Pancreas (tissue), 10 donors: Measurements from ENCODE around the gene NR1I2. TPM values are rescaled to one million over a fixed set of nuclear protein-coding genes. Genes with fewer than 3 reads are reported as not detected.
A peak's percentile ranks its signal among the peaks of the same experiment; 100 is the strongest.

Source experiments
- ATAC-seq, 4 donors: fragments of 200-7000 bp; cut with Tn5 transposase; one replicate each; pipeline versions ENCODE4 v1.8.0 to v1.9.1; 2020; ENCODE audit warnings: mild to moderate bottlenecking in 4 of 4, moderate library complexity in 4 of 4
- DNase-seq, 6 donors: peaks; one replicate each; pipeline ENCODE4 v3.0.0-alpha.2; 2020
- FAIRE-seq: peaks from 2 replicates; lab custom pipeline; 2012; peaks lifted over from hg19 to GRCh38; lab: Jason Lieb, UNC
- H3K27ac ChIP-seq, 4 donors: fragments of 200-600 bp; sonication (generic); 1 replicate in 3 of 4; 2 replicates in 1 of 4; pipeline versions ENCODE4 v1.5.0 to v1.8.0; 2020
- H3K27me3 ChIP-seq, 4 donors: fragments of 200-600 bp; one replicate each; pipeline ENCODE4 v1.8.0; 2021
- H3K36me3 ChIP-seq, 3 donors: fragments of 200-600 bp; sonication (generic) in 1 of 3; one replicate each; pipeline versions ENCODE4 v1.5.0 to v1.8.0; 2020 to 2021
- H3K4me1 ChIP-seq, 3 donors: fragments of 200-600 bp; one replicate each; pipeline ENCODE4 v1.8.0; 2021
- H3K4me3 ChIP-seq, 4 donors: fragments of 200-600 bp; sonication (generic) in 2 of 4; one replicate each; pipeline versions ENCODE4 v1.5.0 to v1.8.0; 2020 to 2021
- H3K9me3 ChIP-seq, 4 donors: fragments of 200-600 bp; one replicate each; pipeline ENCODE4 v1.8.0; 2021
- CTCF ChIP-seq, 4 donors: fragments of 200-600 bp; sonication (generic) in 3 of 4; IDR thresholded peaks; one replicate each; pipeline versions ENCODE4 v1.5.0 to v1.8.0; 2021; ENCODE audit warnings: antibody characterized with exemption in 4 of 4
- WGBS, 2 donors: extraction: QIAGEN DNeasy Blood & Tissue Kit; methylation state at CpG; one replicate each; pipeline ENCODE4 v1.1.7; 2013; 5-methylcytosine and 5-hydroxymethylcytosine counted together
- intact Hi-C, 3 donors: fragments of 100-400 bp; cut with DNase I; formaldehyde crosslinking; loops; one replicate each; pipeline versions ENCODE4 v1.11.1 to v1.14.2; 2022
- polyA plus RNA-seq, 2 donors: library from polyadenylated mRNA; stranded (reverse); fragments of 200-250 nt; gene quantifications; one replicate each; pipeline ENCODE4 v1.2.3, GENCODE V29; 2013
- total RNA-seq, 6 donors: library from RNA; stranded (reverse); fragmentation: NEBNext Ultra II Directional in 4 of 6; extraction: Animal tissue kit (Norgen Biotek cat#: 25700) in 4 of 6; gene quantifications; one replicate each; pipeline versions ENCODE4 v1.2.1 to v1.2.4, GENCODE V29; 2021 to 2023
- donor health status: healthy with polysubstance abuse.
- donor health status: DM: no; HTN: no; CAD: no; lungs with moderate emphysema.
- donor health status: DM: no; HTN: no; CAD: no.
- donor health status: control.
- donor health status: control.
- donor health status: Bipolar disorder and iron deficiency.
- donor health status: DM: yes; HTN: yes; CAD: no.
- donor health status: DM: no; HTN: no; CAD: no.
- donor health status: DM: no; HTN: no; CAD: no.
- donor health status: DM: yes; HTN: yes; CAD: no.

Gene NR1I2
- total and polyA plus RNA-seq, 8 donors = 0.12 to 0.31 (median 0.24) TPM

- ATAC-seq = no peak
- TF ChIP-seq CTCF (IDR thresholded peaks at IDR 0.05) = no peak
- intact Hi-C loops = no loop called here
- FAIRE-seq = no peak
- Histone ChIP-seq H3K9me3 (no peaks in the 10 kb centered on the region), H3K36me3 (peaks cover 0 to 34% (median 4%) of the 10 kb centered on the region in 3 donors), H3K27me3 (no peaks in the 10 kb centered on the region), H3K4me3 (no peak overlapping the region), H3K27ac (no peak overlapping the region), H3K4me1 (no peaks in the 10 kb centered on the region)
- peak in 1 of 6 donors; percentile 46 for DNase-seq
- 93 to 95% methylated on average over 10 of the region's 10 CpGs for WGBS, 2 donors
Measured at GRCh38 chr3:119743921-119744320, 38.0 kb upstream of the NR1I2 start.

DNA sequence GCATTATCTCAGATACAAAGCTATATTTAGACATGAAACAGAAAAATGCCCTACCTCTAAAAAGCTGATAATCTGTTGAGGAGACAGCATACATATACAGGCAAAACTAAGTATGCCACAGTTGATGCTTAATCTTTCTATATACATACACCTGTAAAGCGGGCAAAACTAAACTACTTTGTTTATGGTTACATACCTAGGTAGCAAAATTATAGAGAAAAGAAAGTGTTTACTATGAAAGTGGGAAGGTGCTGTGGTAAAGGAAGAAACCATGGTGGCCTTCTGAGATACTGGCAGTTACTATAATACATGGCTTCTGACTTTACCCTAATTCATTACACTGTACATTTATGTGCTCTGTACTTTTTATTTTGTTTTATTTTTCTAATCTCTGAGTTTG, 36.0 kb upstream of the NR1I2 start:
- H3K4me3 ChIP-seq = no peak overlapping the region
- H3K27me3 ChIP-seq = no peaks in the 10 kb centered on the region
- no peaks in the 10 kb centered on the region for H3K4me1 ChIP-seq
- no peak overlapping the region for H3K27ac ChIP-seq
- H3K9me3 ChIP-seq = no peaks in the 10 kb centered on the region
- DNase-seq = no peak
- 90 to 92% methylated on average over 1 of the region's 1 CpG for WGBS, 2 donors
- ATAC-seq = no peak
- intact Hi-C loops = no loop called here
- no peak for FAIRE-seq
- TF ChIP-seq CTCF (IDR thresholded peaks at IDR 0.05) = no peak
- H3K36me3 ChIP-seq = peaks cover 0 to 48% (median 4%) of the 10 kb centered on the region in 3 donors

DNA sequence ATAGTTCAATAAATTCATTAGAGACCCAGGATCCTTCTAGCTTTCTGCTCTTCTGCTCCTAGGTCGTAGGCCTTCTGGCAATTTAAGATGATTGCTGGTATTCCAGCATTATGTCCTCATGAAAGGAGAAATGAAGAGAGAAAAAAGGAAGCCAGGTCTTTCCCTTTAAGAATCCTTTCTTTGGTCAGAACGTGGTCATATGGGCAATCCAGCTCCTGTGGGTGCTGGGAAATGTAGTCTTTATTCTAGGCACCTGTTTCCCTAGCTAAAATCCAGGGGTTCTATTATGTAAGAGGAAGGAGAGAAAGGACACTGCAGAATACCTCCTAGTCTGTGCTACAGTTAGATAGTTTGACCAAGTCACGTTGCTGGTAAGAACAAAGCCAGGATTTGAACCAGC, 35.5 kb upstream of the NR1I2 start:
- H3K4me1 ChIP-seq = no peaks in the 10 kb centered on the region
- no peaks in the 10 kb centered on the region for H3K27me3 ChIP-seq
- 66 to 72% methylated on average over 3 of the region's 3 CpGs for WGBS, 2 donors
- ATAC-seq (no peak), FAIRE-seq (no peak), DNase-seq (no peak)
- intact Hi-C loops = no loop called here
- no peak overlapping the region for H3K27ac ChIP-seq
- no peak for TF ChIP-seq CTCF (IDR thresholded peaks at IDR 0.05)
- H3K4me3 ChIP-seq = no peak overlapping the region
- no peaks in the 10 kb centered on the region for H3K9me3 ChIP-seq
- peaks cover 0 to 53% (median 4%) of the 10 kb centered on the region in 3 donors for H3K36me3 ChIP-seq

- Histone ChIP-seq H3K9me3 (no peaks in the 10 kb centered on the region), H3K27ac (no peak overlapping the region), H3K4me1 (no peaks in the 10 kb centered on the region), H3K4me3 (no peak overlapping the region), H3K27me3 (no peaks in the 10 kb centered on the region), H3K36me3 (peaks cover 0 to 62% (median 4%) of the 10 kb centered on the region in 3 donors)
- intact Hi-C loops = no loop called here
- DNase-seq = no peak
- ATAC-seq = no peak
- TF ChIP-seq CTCF (IDR thresholded peaks at IDR 0.05) = no peak
- 83% methylated on average over 4 of the region's 4 CpGs for WGBS, 2 donors
- FAIRE-seq = no peak
Measured at GRCh38 chr3:119747357-119747756, 34.5 kb upstream of the NR1I2 start.

- H3K27me3 ChIP-seq = no peaks in the 10 kb centered on the region
- DNase-seq (no peak), FAIRE-seq (no peak), ATAC-seq (no peak)
- H3K4me1 ChIP-seq = no peaks in the 10 kb centered on the region
- peaks cover 0 to 67% (median 4%) of the 10 kb centered on the region in 3 donors for H3K36me3 ChIP-seq
- no peak overlapping the region for H3K27ac ChIP-seq
- intact Hi-C loops = no loop called here
- no peaks in the 10 kb centered on the region for H3K9me3 ChIP-seq
- H3K4me3 ChIP-seq = no peak overlapping the region
- no peak for TF ChIP-seq CTCF (IDR thresholded peaks at IDR 0.05)
- 90 to 98% methylated on average over 1 of the region's 1 CpG for WGBS, 2 donors
Measured at GRCh38 chr3:119748991-119749390, 32.9 kb upstream of the NR1I2 start.
